ENCODE measurements around the gene WT1.

Gene WT1

DNA sequence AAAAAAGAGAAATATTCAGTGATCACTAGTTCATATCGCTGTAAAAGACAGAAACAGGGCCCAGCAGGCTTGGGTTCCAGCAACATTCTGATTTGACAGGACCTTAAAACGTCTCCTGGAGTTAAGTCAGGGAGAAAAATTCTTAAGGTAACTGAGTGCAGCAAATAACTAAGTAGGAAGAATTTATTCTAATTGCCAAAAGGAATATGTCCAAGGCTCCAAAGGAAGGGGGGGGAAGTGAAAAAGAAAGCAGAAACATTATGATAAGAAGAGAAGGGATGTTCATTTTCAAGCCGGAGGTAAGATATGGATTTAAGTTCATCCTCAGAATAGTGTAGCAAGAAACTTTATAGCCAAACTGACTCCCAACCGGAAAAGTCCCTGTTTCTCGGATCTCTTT lies 90.4 kb downstream of the WT1 start:
- no peak overlapping the region for H3K27ac Mint-ChIP-seq
- ATAC-seq (no peak), DNase-seq (no peak)
- no peaks in the 10 kb centered on the region for H3K9me3 Mint-ChIP-seq
- H3K27me3 Mint-ChIP-seq, result peaks cover 45% of the 10 kb centered on the region
- H3K4me3 Mint-ChIP-seq, result no peak overlapping the region
- peaks cover 9% of the 10 kb centered on the region for H3K4me1 Mint-ChIP-seq

GRCh38 chr11:32343325-32344008 lies 91.9 kb downstream of the WT1 start:
- Mint-ChIP-seq H3K4me3 (no peak overlapping the region), H3K27ac (peak overlapping the region in 1 of 2 donors; percentile 21), H3K9me3 (no peaks in the 10 kb centered on the region), H3K4me1 (peaks cover 9% of the 10 kb centered on the region), H3K27me3 (peaks cover 44% of the 10 kb centered on the region)
- DNase-seq, result no peak
- peak; percentile 95 for ATAC-seq

DNA sequence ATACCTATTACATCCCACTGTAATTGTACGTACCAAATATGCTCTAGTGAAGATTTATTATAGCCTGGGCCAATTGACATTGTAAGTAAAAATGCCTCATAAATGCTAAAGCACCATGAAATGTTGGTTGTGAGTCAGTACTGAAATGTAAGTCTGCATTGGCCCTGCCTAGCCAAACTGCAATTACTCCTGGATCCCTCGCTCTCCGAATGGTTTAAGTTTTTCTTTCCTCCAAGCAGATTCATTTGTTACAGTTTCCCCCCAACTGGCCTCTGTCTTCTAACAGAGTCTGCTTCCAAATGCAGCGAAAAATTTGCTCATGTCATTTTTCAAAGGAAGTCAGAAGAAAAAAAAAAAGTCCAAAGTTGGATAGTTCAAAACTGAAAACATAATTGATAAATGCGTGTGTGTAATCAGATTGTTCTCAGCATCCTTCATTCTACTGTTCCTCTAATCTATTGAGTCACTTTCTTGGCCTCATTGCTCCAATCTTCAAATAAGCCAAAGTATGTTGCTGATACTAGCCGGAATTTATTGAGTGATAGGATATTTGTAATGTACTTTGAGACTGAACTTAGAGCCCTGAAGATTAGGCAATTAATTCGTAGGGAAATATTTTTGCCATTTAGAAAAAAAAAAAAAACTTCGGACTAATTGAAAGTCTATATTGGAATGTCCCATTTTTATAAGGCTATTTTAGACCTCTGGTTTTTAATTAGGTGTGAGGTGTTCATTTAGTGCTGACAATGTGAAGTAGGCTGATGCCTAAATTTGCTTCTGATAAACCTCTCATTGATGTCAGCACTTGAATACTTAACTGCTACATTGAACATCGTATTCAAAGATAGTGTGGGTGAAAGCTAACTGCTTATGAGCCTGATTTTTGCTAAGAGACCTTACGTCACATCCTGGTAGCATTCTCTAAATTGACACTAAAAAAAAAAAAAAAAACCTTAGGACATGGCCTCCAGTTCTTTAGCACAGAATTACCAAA lies 93.4 kb downstream of the WT1 start:
- no peak overlapping the region for H3K4me3 Mint-ChIP-seq
- H3K27me3 Mint-ChIP-seq, result peaks cover 41% of the 10 kb centered on the region
- DNase-seq (no peak), ATAC-seq (no peak)
- H3K4me1 Mint-ChIP-seq, result peaks cover 9% of the 10 kb centered on the region
- H3K9me3 Mint-ChIP-seq, result no peaks in the 10 kb centered on the region
- no peak overlapping the region for H3K27ac Mint-ChIP-seq

- Mint-ChIP-seq H3K9me3 (peaks cover 0 to 1% of the 10 kb centered on the region in 2 donors), H3K27ac (no peak overlapping the region), H3K4me1 (peaks cover 9% of the 10 kb centered on the region), H3K4me3 (no peak overlapping the region), H3K27me3 (peaks cover 36% of the 10 kb centered on the region)
- no peak for ATAC-seq
- DNase-seq, result no peak
These were observed 95.2 kb downstream of the WT1 start for GRCh38 chr11:32340181-32340580.
